ENCODE results near the gene CDK11B. TPM values are rescaled to one million over a fixed set of nuclear protein-coding genes. Genes with fewer than 3 reads are reported as not detected.
"Not testable (repeated sequence)": the region's sequence is repeated elsewhere in the genome, so short reads cannot be mapped to it uniquely, and the experiment has no call there.

The CDK11B gene
- total RNA-seq, 1 donor from 2014 or later = 29.7 TPM

DNA sequence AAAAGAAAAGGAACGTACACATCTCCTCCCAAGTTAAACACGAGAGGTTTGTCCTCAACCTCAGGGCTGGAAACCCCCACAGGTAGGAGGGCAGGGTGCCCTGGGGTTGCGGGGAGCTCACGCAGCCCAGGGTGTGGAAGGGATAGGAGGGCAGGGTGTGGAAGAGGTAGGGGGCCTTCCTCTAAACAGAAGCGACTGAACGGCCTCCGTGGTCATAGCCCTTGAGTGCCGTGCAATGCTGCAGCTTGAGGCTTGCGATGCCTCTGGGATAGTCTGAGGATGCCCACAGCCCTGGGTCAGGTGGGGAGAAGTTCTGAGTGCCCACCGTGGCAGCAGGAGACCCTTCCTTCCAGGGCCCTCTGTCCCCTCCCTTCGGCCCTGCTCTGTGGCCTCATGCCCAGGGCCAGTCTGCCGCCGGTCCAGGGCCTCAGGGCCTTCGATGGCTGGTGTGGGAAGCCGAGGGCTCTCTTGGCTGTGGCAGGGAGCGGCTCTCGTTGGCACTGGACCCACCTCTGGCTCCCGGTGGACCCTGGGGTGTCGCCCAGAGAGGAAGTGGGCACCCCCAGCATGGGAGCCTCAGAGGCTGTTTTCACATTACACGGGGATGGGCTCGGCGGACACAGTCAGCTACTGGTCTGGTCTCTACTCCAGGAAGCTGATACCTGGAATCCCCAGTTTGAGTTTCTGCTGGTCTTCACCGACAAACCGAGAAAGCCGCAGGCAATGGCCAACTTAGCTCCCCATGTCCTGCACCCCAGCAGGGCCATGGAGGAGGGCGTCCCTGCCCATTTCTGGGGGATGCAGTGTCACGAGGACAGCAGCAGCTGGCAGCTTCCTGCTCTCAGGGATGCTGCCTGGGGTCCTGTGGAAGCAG is 6.4 kb upstream of the CDK11B start:
- TF ChIP-seq CTCF (IDR thresholded peaks at IDR 0.05) = no peak
- DNase-seq (ENCODE audit: extremely low spot score, unreplicated experiment) = no peak

DNA sequence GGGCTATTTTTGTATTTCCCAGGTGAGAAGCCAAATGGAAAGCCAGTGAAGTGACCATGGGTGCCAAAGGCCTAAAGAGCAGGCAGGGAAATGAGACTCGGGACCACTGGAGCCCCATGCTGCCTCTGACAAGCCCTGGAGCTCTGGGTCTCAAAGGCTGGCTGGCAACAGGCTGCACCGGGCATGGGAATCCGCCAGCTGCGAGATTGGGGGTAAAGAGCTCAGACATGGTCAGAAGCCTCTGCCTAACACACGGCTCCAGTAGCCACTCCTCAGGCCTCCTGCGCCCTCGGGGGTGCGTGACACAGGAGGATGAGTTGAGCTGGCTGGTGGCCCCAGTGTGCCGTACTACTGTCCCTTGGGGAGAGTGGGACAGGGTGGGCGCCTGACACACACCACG is 5.5 kb upstream of the CDK11B start:
- H3K36me3 Mint-ChIP-seq (ENCODE audit: unreplicated experiment) = peaks cover 17% of the 10 kb centered on the region
- H3K9me3 Mint-ChIP-seq (ENCODE audit: unreplicated experiment); H3K27ac Mint-ChIP-seq (ENCODE audit: unreplicated experiment): not testable (repeated sequence)

More for the DNA sequence above, 6.4 kb upstream of the CDK11B start:
- peaks cover 21% of the 10 kb centered on the region for H3K36me3 Mint-ChIP-seq (ENCODE audit: unreplicated experiment)
- H3K27me3 Mint-ChIP-seq (ENCODE audit: unreplicated experiment) = no peaks in the 10 kb centered on the region
- H3K27ac Mint-ChIP-seq (ENCODE audit: unreplicated experiment) = no peak overlapping the region
- H3K9me3 Mint-ChIP-seq (ENCODE audit: unreplicated experiment) = no peaks in the 10 kb centered on the region
- H3K4me3 Mint-ChIP-seq (ENCODE audit: unreplicated experiment) = no peak overlapping the region
- H3K4me1 Mint-ChIP-seq (ENCODE audit: unreplicated experiment) = peaks cover 2% of the 10 kb centered on the region

DNA sequence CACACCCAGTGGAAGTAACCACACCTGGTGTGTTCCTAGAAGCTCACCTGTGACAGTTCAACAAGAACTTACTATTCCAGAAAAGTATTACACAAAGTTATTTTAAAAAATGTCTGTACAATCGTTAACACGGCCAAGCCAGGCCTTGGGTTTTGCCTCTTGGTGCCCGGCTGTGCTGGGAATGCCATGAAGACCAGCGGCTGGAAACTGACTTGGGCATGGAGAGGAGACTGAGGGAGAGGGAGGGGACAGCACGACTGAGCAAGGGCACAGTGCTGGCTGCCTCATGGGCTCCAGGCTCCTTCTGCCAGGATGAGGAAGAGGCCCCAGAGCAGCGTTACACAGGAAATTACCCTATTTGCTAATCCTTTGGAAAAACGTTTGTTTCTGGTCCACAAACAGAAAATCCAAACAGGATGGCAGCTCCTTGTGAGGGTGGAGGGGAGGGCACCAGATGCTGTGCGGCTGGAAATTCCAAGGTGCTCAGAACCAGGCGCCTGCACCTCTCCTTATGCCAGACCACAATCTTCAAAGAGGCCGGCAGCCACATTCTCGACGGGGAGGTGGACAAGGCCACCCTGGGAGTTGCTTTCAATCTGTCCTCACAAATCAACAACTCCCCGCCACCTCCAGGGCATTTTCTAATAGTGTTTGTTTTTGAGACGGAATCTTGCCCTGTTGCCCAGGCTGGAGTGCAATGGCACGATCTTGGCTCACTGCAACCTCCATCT is 4.2 kb upstream of the CDK11B start:
- H3K4me1 Mint-ChIP-seq (ENCODE audit: unreplicated experiment); H3K9me3 Mint-ChIP-seq (ENCODE audit: unreplicated experiment); H3K27me3 Mint-ChIP-seq (ENCODE audit: unreplicated experiment); DNase-seq (ENCODE audit: extremely low spot score, unreplicated experiment); H3K4me3 Mint-ChIP-seq (ENCODE audit: unreplicated experiment): not testable (repeated sequence)
- peak overlapping the region; percentile 47 for H3K27ac Mint-ChIP-seq (ENCODE audit: unreplicated experiment)
- H3K36me3 Mint-ChIP-seq (ENCODE audit: unreplicated experiment) = peaks cover 11% of the 10 kb centered on the region

More for the DNA sequence above, 5.5 kb upstream of the CDK11B start:
- H3K4me3 Mint-ChIP-seq (ENCODE audit: unreplicated experiment); DNase-seq (ENCODE audit: extremely low spot score, unreplicated experiment); H3K4me1 Mint-ChIP-seq (ENCODE audit: unreplicated experiment); H3K27me3 Mint-ChIP-seq (ENCODE audit: unreplicated experiment): not testable (repeated sequence)

DNA sequence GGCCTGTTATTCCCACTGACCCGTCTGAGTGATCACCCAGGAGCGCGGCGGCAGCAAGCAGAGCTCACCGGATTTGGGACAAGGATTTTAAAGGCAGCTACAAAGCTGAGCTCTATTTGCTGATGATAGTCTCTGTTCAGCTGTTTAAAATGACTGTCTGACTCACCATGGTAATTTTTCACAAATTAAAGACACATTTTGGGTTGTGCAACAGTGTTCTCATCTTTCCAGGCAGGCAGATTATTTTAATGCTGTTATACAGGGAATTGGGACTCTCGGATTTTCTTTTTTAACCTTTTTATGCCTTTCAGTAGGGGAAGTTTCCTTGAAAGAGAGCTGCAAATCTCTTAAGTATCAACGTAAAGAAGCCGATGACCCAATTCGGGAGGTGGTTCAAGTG is 3.6 kb upstream of the CDK11B start:
- not testable (repeated sequence) for H3K36me3 Mint-ChIP-seq (ENCODE audit: unreplicated experiment); DNase-seq (ENCODE audit: extremely low spot score, unreplicated experiment)

GRCh38 chr1:1648265-1648664 is 10.5 kb downstream of the CDK11B start:
- H3K4me1 Mint-ChIP-seq (ENCODE audit: unreplicated experiment); H3K27me3 Mint-ChIP-seq (ENCODE audit: unreplicated experiment); H3K9me3 Mint-ChIP-seq (ENCODE audit: unreplicated experiment); DNase-seq (ENCODE audit: extremely low spot score, unreplicated experiment); H3K27ac Mint-ChIP-seq (ENCODE audit: unreplicated experiment); H3K4me3 Mint-ChIP-seq (ENCODE audit: unreplicated experiment): not testable (repeated sequence)
- H3K36me3 Mint-ChIP-seq (ENCODE audit: unreplicated experiment) = peaks cover 46% of the 10 kb centered on the region

More for the DNA sequence above, 3.6 kb upstream of the CDK11B start:
- H3K4me1 Mint-ChIP-seq (ENCODE audit: unreplicated experiment); H3K4me3 Mint-ChIP-seq (ENCODE audit: unreplicated experiment); H3K27me3 Mint-ChIP-seq (ENCODE audit: unreplicated experiment); H3K9me3 Mint-ChIP-seq (ENCODE audit: unreplicated experiment): not testable (repeated sequence)
- peak overlapping the region; percentile 47 for H3K27ac Mint-ChIP-seq (ENCODE audit: unreplicated experiment)

- H3K36me3 Mint-ChIP-seq (ENCODE audit: unreplicated experiment) = peaks cover 45% of the 10 kb centered on the region
- not testable (repeated sequence) for H3K4me3 Mint-ChIP-seq (ENCODE audit: unreplicated experiment); H3K4me1 Mint-ChIP-seq (ENCODE audit: unreplicated experiment); H3K9me3 Mint-ChIP-seq (ENCODE audit: unreplicated experiment); H3K27me3 Mint-ChIP-seq (ENCODE audit: unreplicated experiment); DNase-seq (ENCODE audit: extremely low spot score, unreplicated experiment); H3K27ac Mint-ChIP-seq (ENCODE audit: unreplicated experiment)
Measured at GRCh38 chr1:1647567-1648241, 11.1 kb downstream of the CDK11B start.

DNA sequence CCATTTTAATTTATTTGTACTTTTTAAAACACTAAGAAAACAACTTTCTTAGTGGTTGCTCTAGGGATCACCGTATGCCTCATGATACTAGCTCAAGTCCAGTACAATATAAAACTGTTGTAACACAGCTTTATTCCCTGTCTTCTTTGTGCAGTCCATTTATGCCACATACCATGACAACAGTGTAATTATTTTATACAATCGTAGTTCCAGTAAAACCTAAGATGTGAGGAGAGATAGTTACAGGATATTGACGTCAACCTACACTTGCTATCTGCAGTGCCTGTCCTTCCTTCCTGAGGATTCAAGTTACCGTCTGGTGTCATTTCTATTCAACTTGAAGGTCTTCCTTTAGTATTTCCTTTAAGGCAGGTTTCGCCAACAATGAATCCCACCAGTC is 12.5 kb downstream of the CDK11B start:
- H3K36me3 Mint-ChIP-seq (ENCODE audit: unreplicated experiment) = peaks cover 33% of the 10 kb centered on the region
- H3K27me3 Mint-ChIP-seq (ENCODE audit: unreplicated experiment) = not testable (repeated sequence)

GRCh38 chr1:1640711-1641461 is 17.9 kb downstream of the CDK11B start:
- DNase-seq (ENCODE audit: extremely low spot score, unreplicated experiment); H3K27me3 Mint-ChIP-seq (ENCODE audit: unreplicated experiment); H3K9me3 Mint-ChIP-seq (ENCODE audit: unreplicated experiment); H3K36me3 Mint-ChIP-seq (ENCODE audit: unreplicated experiment); H3K4me3 Mint-ChIP-seq (ENCODE audit: unreplicated experiment); H3K27ac Mint-ChIP-seq (ENCODE audit: unreplicated experiment); H3K4me1 Mint-ChIP-seq (ENCODE audit: unreplicated experiment): not testable (repeated sequence)

More for the DNA sequence above, 12.5 kb downstream of the CDK11B start:
- H3K4me3 Mint-ChIP-seq (ENCODE audit: unreplicated experiment); H3K27ac Mint-ChIP-seq (ENCODE audit: unreplicated experiment); DNase-seq (ENCODE audit: extremely low spot score, unreplicated experiment); H3K9me3 Mint-ChIP-seq (ENCODE audit: unreplicated experiment); H3K4me1 Mint-ChIP-seq (ENCODE audit: unreplicated experiment): not testable (repeated sequence)

GRCh38 chr1:1640081-1640480 is 18.7 kb downstream of the CDK11B start:
- not testable (repeated sequence) for H3K27ac Mint-ChIP-seq (ENCODE audit: unreplicated experiment); H3K4me1 Mint-ChIP-seq (ENCODE audit: unreplicated experiment); DNase-seq (ENCODE audit: extremely low spot score, unreplicated experiment); H3K36me3 Mint-ChIP-seq (ENCODE audit: unreplicated experiment); H3K9me3 Mint-ChIP-seq (ENCODE audit: unreplicated experiment); H3K27me3 Mint-ChIP-seq (ENCODE audit: unreplicated experiment); H3K4me3 Mint-ChIP-seq (ENCODE audit: unreplicated experiment)

DNA sequence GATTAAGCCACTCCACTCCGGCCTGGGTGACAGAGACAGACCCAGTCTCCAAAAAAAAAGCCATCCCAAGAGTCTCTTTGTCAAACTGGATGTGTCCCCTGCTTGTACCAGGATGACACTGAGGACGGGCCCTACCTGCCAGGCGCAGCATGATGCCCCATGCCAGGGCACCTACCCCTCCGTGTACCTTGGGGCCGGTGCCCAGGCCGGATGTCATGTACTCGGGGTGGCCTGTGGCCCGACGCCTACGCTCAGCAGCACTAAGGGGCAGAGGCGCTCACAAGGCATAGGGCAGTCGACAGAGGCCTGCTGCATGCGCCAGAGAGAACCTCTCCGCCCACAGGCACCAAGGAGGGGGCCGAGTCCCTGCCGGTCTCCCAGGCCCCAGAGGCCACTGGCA is 19.4 kb downstream of the CDK11B start:
- not testable (repeated sequence) for H3K4me1 Mint-ChIP-seq (ENCODE audit: unreplicated experiment); H3K36me3 Mint-ChIP-seq (ENCODE audit: unreplicated experiment); H3K27ac Mint-ChIP-seq (ENCODE audit: unreplicated experiment); H3K9me3 Mint-ChIP-seq (ENCODE audit: unreplicated experiment); DNase-seq (ENCODE audit: extremely low spot score, unreplicated experiment); H3K27me3 Mint-ChIP-seq (ENCODE audit: unreplicated experiment); H3K4me3 Mint-ChIP-seq (ENCODE audit: unreplicated experiment)

Measured in osteocyte (in vitro differentiated cells).